Spleen (tissue), 7 donors: Measurements from ENCODE around the gene LCE2B.

ENCODE experiments used
- POLR2A ChIP-seq, 3 donors: fragments of 450-650 bp; IDR thresholded peaks; one replicate each; pipeline ENCODE4 v1.5.1; 2017; ENCODE audit warnings: antibody characterized with exemption in 3 of 3, mild to moderate bottlenecking in 1 of 3
- POLR2AphosphoS5 ChIP-seq, 3 donors: sonication (generic); formaldehyde crosslinking; IDR thresholded peaks; one replicate each; pipeline ENCODE4 v1.5.1; 2017; ENCODE audit warnings: antibody characterized with exemption in 3 of 3
- TF ChIP-seq, protein P1 (sequence below), 11 experiments: fragments of 200-600 bp in 7 of 11; fragments of 450-650 bp in 4 of 11; sonication (generic) in 4 of 11; IDR thresholded peaks in 8 of 11; conservative IDR thresholded peaks in 3 of 11; 1 replicate in 7 of 11; 2 replicates in 4 of 11; pipeline versions ENCODE4 v1.4.0 to v1.8.0; 2016 to 2021; ENCODE audit warnings: antibody characterized with exemption in 11 of 11, inconsistent platforms in 4 of 11, mild to moderate bottlenecking in 1 of 11
- donor health status: DM: no; HTN: no; CAD: no; lungs with moderate emphysema.
- donor health status: DM: no; HTN: no; CAD: no.
- donor health status: DM: no; HTN: no; CAD: no.

DNA sequence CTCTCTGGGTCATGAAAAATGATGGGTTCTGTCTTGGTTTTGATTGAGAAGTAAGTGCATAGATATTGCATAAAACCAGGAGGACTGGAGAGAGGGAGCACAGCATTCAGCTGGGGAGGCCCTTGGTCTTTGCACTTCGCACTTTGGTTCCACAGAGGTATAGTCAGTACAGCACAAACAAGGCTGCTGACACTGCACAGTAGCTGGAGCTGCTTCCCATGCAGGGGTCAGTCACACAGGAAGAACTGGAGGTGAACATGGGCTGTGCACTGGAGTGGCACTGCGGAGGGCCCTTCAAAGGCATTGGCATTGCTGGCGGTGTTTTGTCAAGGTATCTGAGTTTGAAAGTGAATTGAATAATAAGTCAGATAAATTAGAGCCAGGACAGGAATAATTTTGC, 27.3 kb upstream of the LCE2B start:
- no peak for TF ChIP-seq POLR2A (IDR thresholded peaks at IDR 0.05)
- TF ChIP-seq, protein P1, sequence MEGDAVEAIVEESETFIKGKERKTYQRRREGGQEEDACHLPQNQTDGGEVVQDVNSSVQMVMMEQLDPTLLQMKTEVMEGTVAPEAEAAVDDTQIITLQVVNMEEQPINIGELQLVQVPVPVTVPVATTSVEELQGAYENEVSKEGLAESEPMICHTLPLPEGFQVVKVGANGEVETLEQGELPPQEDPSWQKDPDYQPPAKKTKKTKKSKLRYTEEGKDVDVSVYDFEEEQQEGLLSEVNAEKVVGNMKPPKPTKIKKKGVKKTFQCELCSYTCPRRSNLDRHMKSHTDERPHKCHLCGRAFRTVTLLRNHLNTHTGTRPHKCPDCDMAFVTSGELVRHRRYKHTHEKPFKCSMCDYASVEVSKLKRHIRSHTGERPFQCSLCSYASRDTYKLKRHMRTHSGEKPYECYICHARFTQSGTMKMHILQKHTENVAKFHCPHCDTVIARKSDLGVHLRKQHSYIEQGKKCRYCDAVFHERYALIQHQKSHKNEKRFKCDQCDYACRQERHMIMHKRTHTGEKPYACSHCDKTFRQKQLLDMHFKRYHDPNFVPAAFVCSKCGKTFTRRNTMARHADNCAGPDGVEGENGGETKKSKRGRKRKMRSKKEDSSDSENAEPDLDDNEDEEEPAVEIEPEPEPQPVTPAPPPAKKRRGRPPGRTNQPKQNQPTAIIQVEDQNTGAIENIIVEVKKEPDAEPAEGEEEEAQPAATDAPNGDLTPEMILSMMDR (IDR thresholded peaks at IDR 0.05 in 8 of 11, conservative IDR thresholded peaks at IDR 0.05 in 3 of 11), result no peak
- TF ChIP-seq POLR2AphosphoS5 (IDR thresholded peaks at IDR 0.05), result no peak
